Kidney (tissue), 14 donors: ENCODE results near the gene KBTBD2. TPM values are rescaled to one million over a fixed set of nuclear protein-coding genes. Genes with fewer than 3 reads are reported as not detected.

ENCODE experiments used
- DNase-seq, 5 donors: peaks; one replicate each; pipeline ENCODE4 v3.0.0-alpha.2; 2013 to 2020
- FAIRE-seq: peaks from 2 replicates; lab custom pipeline; 2012; peaks lifted over from hg19 to GRCh38; lab: Jason Lieb, UNC
- H3K27ac ChIP-seq, 2 donors: one replicate each; pipeline ENCODE4 v1.7.0; 2013; ENCODE audit warnings: low read depth in 2 of 2, low read length in 2 of 2, inconsistent platforms in 1 of 2
- H3K27me3 ChIP-seq: one replicate; pipeline ENCODE4 v1.7.1; 2013; ENCODE audit warnings: low read length, inconsistent platforms; ENCODE audit not compliant: control insufficient read depth, insufficient read depth
- H3K36me3 ChIP-seq, 3 donors: one replicate each; pipeline versions ENCODE4 v1.7.0 to v1.7.1; 2013; ENCODE audit warnings: low read length in 3 of 3, control low read depth in 1 of 3, inconsistent platforms in 1 of 3; ENCODE audit not compliant: insufficient read depth in 3 of 3, control insufficient read depth in 2 of 3
- H3K4me1 ChIP-seq, 3 donors: one replicate each; pipeline versions ENCODE4 v1.7.0 to v1.7.1; 2013; ENCODE audit warnings: low read length in 3 of 3, inconsistent platforms in 1 of 3, low read depth in 1 of 3; ENCODE audit not compliant: control insufficient read depth in 2 of 3, insufficient read depth in 2 of 3
- H3K4me3 ChIP-seq, 3 donors: one replicate each; pipeline versions ENCODE4 v1.7.0 to v1.8.1; 2013; ENCODE audit warnings: low read length in 3 of 3, control low read depth in 1 of 3, inconsistent platforms in 1 of 3
- H3K9ac ChIP-seq, 3 donors: one replicate each; pipeline versions ENCODE4 v1.7.0 to v1.7.1; 2013; ENCODE audit warnings: low read length in 3 of 3, control low read depth in 1 of 3, inconsistent platforms in 1 of 3
- H3K9me3 ChIP-seq, 3 donors: one replicate each; pipeline versions ENCODE4 v1.7.0 to v1.7.1; 2013; ENCODE audit warnings: low read length in 3 of 3, control low read depth in 1 of 3, inconsistent platforms in 1 of 3; ENCODE audit not compliant: control insufficient read depth in 2 of 3, insufficient read depth in 1 of 3
- intact Hi-C: fragments of 100-400 bp; cut with DNase I; formaldehyde crosslinking; loops from one replicate; pipeline ENCODE4 v1.11.1; 2022
- polyA plus RNA-seq: library from polyadenylated mRNA; stranded (reverse); fragments of 350-450 nt; fragmentation: Illumina TruSeq; extraction: RNeasy Lipid Tissue Mini Kit (QIAGEN cat#74804); gene quantifications from one replicate; pipeline ENCODE4 v1.2.3, GENCODE V29; 2014; ENCODE audit warnings: low read depth, low replicate concordance; ENCODE audit not compliant: insufficient read depth
- total RNA-seq: library from RNA; stranded (reverse); fragmentation: NEBNext Ultra II Directional; extraction: Animal tissue kit (Norgen Biotek cat#: 25700); gene quantifications from one replicate; pipeline ENCODE4 v1.2.1, GENCODE V29; 2021
- TF ChIP-seq, protein P1 (sequence below): IDR thresholded peaks from 3 replicates; pipeline ENCODE4 v1.5.1; 2012; ENCODE audit warnings: mild to moderate bottlenecking, moderate library complexity, borderline replicate concordance; ENCODE audit not compliant: insufficient read depth; ENCODE audit errors: extremely low read depth
- donor health status: control.
- donor health status: control.
- donor health status: control.
- donor health status: control.
- donor health status: control.
- donor health status: DM: yes; HTN: yes; CAD: no.
- donor health status: Normal renal cell carcinoma (clear cell type).

The KBTBD2 gene
- total and polyA plus RNA-seq, 2 donors from 2014 or later: 12.1 to 34.0 TPM

DNA sequence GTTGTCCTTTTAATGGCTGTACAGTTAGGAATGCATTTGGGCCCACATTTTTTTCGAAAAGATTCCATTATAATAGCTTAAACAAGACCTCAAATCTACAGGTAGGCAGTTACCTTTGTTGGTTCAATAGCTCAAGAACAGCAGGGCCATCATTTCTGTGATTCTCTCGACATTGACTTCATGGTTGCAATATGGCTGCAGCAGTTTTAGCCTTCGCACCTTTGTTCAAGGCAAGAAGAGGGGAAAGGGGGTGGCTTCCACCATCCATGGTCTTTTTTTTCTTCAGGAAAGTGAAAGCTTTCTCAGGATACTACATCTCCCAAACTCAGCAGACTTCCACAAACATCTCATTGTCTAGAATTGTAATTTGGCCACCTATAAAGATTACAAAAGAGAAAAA lies 2.2 kb upstream of the KBTBD2 start:
- H3K4me1 ChIP-seq: peaks cover 4 to 15% (median 6%) of the 10 kb centered on the region in 3 donors
- H3K4me3 ChIP-seq: no peak overlapping the region
- FAIRE-seq (no peak), DNase-seq (no peak)
- no peaks in the 10 kb centered on the region for H3K36me3 ChIP-seq
- H3K9ac ChIP-seq: no peak overlapping the region
- TF ChIP-seq, protein P1, sequence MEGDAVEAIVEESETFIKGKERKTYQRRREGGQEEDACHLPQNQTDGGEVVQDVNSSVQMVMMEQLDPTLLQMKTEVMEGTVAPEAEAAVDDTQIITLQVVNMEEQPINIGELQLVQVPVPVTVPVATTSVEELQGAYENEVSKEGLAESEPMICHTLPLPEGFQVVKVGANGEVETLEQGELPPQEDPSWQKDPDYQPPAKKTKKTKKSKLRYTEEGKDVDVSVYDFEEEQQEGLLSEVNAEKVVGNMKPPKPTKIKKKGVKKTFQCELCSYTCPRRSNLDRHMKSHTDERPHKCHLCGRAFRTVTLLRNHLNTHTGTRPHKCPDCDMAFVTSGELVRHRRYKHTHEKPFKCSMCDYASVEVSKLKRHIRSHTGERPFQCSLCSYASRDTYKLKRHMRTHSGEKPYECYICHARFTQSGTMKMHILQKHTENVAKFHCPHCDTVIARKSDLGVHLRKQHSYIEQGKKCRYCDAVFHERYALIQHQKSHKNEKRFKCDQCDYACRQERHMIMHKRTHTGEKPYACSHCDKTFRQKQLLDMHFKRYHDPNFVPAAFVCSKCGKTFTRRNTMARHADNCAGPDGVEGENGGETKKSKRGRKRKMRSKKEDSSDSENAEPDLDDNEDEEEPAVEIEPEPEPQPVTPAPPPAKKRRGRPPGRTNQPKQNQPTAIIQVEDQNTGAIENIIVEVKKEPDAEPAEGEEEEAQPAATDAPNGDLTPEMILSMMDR: no peak
- no peaks in the 10 kb centered on the region for H3K27me3 ChIP-seq
- intact Hi-C loops: no loop called here
- H3K9me3 ChIP-seq: no peaks in the 10 kb centered on the region
- no peak overlapping the region for H3K27ac ChIP-seq

DNA sequence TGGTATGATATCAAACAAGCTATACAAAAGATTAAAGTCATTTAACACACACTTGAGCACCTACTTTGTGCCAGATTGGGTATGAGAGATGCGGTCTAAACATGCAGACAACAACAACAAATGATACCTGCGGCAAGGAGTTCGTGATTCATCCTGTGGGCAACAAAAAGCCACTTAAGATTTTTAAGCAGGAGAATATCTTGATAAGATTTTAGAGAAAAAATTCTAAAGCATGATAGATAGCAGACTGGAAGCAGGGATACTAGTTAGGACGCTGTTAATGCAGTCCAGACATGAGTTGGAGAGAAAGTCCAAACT lies 1.6 kb upstream of the KBTBD2 start:
- peak overlapping the region in 2 of 3 donors; percentile 73 to 89 for H3K4me3 ChIP-seq
- peak overlapping the region; percentile 96 to 99 for H3K27ac ChIP-seq
- H3K4me1 ChIP-seq: peaks cover 4 to 15% (median 8%) of the 10 kb centered on the region in 3 donors
- H3K9me3 ChIP-seq: no peaks in the 10 kb centered on the region
- intact Hi-C loops: no loop called here
- DNase-seq (no peak), FAIRE-seq (no peak)
- H3K36me3 ChIP-seq: no peaks in the 10 kb centered on the region
- TF ChIP-seq, protein P1: no peak
- no peaks in the 10 kb centered on the region for H3K27me3 ChIP-seq
- H3K9ac ChIP-seq: peak overlapping the region in 2 of 3 donors; percentile 59 to 91

DNA sequence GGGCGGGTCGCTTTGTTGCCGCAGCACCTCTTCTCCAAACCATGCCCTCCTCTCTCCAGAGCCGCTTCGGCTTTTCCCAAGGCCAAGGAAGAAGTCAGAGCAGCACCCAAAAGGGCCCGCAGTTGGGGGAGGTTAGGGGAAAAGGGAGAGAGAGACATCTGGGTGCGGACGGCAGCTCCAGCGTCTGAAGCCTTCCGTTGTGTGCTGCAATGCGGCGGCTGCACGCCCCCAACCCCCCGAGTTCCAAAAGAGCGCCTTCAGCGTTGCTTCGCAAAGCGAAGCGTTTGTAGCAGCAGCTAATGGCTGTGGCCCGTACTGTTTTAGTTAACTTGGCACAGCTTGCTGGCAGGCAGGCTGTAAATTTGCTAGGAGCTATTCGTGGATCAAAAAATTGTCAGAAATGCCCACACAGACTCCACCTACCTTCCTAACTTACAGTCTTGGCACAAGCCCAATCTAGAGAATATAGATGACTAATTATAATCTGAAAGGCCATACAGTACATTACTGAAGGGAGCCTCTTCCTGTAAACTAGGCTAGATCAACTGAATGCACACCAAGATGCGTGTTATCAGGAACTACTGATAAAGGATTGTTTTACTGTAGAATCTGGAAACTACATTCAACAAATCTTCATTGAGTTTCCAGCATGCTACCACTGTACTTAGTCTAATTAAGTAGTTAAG lies 1.1 kb upstream of the KBTBD2 start:
- H3K9ac ChIP-seq: peak overlapping the region; percentile 59 to 91 (median 81)
- TF ChIP-seq, protein P1: no peak
- peak overlapping the region; percentile 73 to 89 (median 87) for H3K4me3 ChIP-seq
- no peak for FAIRE-seq
- intact Hi-C loops: no loop called here
- peaks cover 4 to 15% (median 13%) of the 10 kb centered on the region in 3 donors for H3K4me1 ChIP-seq
- no peaks in the 10 kb centered on the region for H3K36me3 ChIP-seq
- no peaks in the 10 kb centered on the region for H3K27me3 ChIP-seq
- H3K9me3 ChIP-seq: no peaks in the 10 kb centered on the region
- H3K27ac ChIP-seq: peak overlapping the region; percentile 96 to 99
- DNase-seq: peak; percentile 56 to 80 (median 76)
